Psoas muscle (tissue), 8 donors: Measurements from ENCODE around the gene SH2B3. TPM values are rescaled to one million over a fixed set of nuclear protein-coding genes. Genes with fewer than 3 reads are reported as not detected.

Experiments
- ATAC-seq, 4 donors: fragments of 200-7000 bp; cut with Tn5 transposase; one replicate each; pipeline ENCODE4 v1.9.1; 2020; ENCODE audit warnings: moderate library complexity in 3 of 4, mild to moderate bottlenecking in 2 of 4
- DNase-seq, 2 donors: peaks; one replicate each; pipeline ENCODE4 v3.0.0-alpha.2; 2020
- H3K27ac ChIP-seq: fragments of 200-600 bp; one replicate; pipeline ENCODE4 v1.8.0; 2022
- H3K27me3 ChIP-seq, 3 donors: fragments of 200-600 bp in 1 of 3; one replicate each; pipeline versions ENCODE4 v1.6.1 to v1.8.0; 2013 to 2022; ENCODE audit warnings: low read length in 2 of 3, mild to moderate bottlenecking in 2 of 3, moderate library complexity in 1 of 3; ENCODE audit not compliant: insufficient read depth in 3 of 3
- H3K36me3 ChIP-seq, 2 donors: fragments of 200-600 bp in 1 of 2; one replicate each; pipeline versions ENCODE4 v1.6.1 to v1.8.0; 2013 to 2022; ENCODE audit warnings: low read depth in 1 of 2, mild to moderate bottlenecking in 1 of 2, moderate library complexity in 1 of 2; ENCODE audit not compliant: insufficient read depth in 1 of 2
- H3K4me1 ChIP-seq: fragments of 200-600 bp; one replicate; pipeline ENCODE4 v1.8.0; 2022
- H3K4me3 ChIP-seq: fragments of 200-600 bp; one replicate; pipeline ENCODE4 v1.8.0; 2022; ENCODE audit warnings: mild to moderate bottlenecking
- H3K9me3 ChIP-seq: fragments of 200-600 bp; one replicate; pipeline ENCODE4 v1.8.0; 2022
- CTCF ChIP-seq: fragments of 200-600 bp; IDR thresholded peaks from one replicate; pipeline ENCODE4 v1.8.0; 2022; ENCODE audit warnings: antibody characterized with exemption
- WGBS, 3 donors: extraction: QIAGEN DNeasy Blood & Tissue Kit; methylation state at CpG; one replicate each; pipeline versions ENCODE4 v1.1.6 to v1.1.7; 2013; 5-methylcytosine and 5-hydroxymethylcytosine counted together
- intact Hi-C, 2 donors: fragments of 100-400 bp; cut with DNase I; formaldehyde crosslinking; loops; one replicate each; pipeline versions ENCODE4 v1.11.0 to v1.14.2; 2022
- polyA plus RNA-seq, 3 donors: library from polyadenylated mRNA; stranded (reverse); fragments of 200-250 nt; gene quantifications; one replicate each; pipeline ENCODE4 v1.2.3, GENCODE V29; 2013
- total RNA-seq, 4 donors: library from RNA; stranded (reverse); fragmentation: NEBNext Ultra II Directional in 2 of 4; extraction: Animal tissue kit (Norgen Biotek cat#: 25700) in 2 of 4; gene quantifications; one replicate each; pipeline versions ENCODE4 v1.2.1 to v1.2.4, GENCODE V29; 2021 to 2023
- donor health status: healthy with polysubstance abuse.
- donor health status: DM: no; HTN: no; CAD: no; lungs with moderate emphysema.
- donor health status: Bipolar disorder and iron deficiency.
- donor health status: healthy.
- donor health status: DM: yes; HTN: yes; CAD: no.
- donor health status: DM: no; HTN: no; CAD: no.
- donor health status: DM: no; HTN: no; CAD: no.
- donor health status: DM: yes; HTN: yes; CAD: no.

The SH2B3 gene
- total and polyA plus RNA-seq, 7 donors, result 4.4 to 25.0 (median 11.9) TPM

GRCh38 chr12:111467857-111468241 is 62.1 kb downstream of the SH2B3 start:
- Histone ChIP-seq H3K27ac (no peak overlapping the region), H3K36me3 (peaks cover 5 to 69% of the 10 kb centered on the region in 2 donors), H3K4me3 (no peak overlapping the region), H3K4me1 (no peaks in the 10 kb centered on the region), H3K9me3 (no peaks in the 10 kb centered on the region), H3K27me3 (no peaks in the 10 kb centered on the region)
- WGBS, 3 donors, result 47 to 69% (median 53%) methylated on average over 4 of the region's 4 CpGs
- ATAC-seq (no peak), DNase-seq (no peak)
- no peak for TF ChIP-seq CTCF
- intact Hi-C loops, result no loop called here

GRCh38 chr12:111469401-111469800 is 63.7 kb downstream of the SH2B3 start:
- H3K27me3 ChIP-seq, result no peaks in the 10 kb centered on the region
- WGBS, 3 donors, result 88 to 94% (median 90%) methylated on average over 2 of the region's 2 CpGs

GRCh38 chr12:111471236-111471635 is 65.5 kb downstream of the SH2B3 start:
- TF ChIP-seq CTCF, result no peak
- no peak for ATAC-seq
- Histone ChIP-seq H3K9me3 (no peaks in the 10 kb centered on the region), H3K36me3 (peaks cover 3 to 79% of the 10 kb centered on the region in 2 donors), H3K27ac (no peak overlapping the region), H3K27me3 (no peaks in the 10 kb centered on the region), H3K4me1 (no peaks in the 10 kb centered on the region), H3K4me3 (no peak overlapping the region)
- no peak for DNase-seq
- 78 to 84% (median 81%) methylated on average over 2 of the region's 2 CpGs for WGBS, 3 donors
- intact Hi-C loops, result no loop called here

More at GRCh38 chr12:111469401-111469800, 63.7 kb downstream of the SH2B3 start:
- Histone ChIP-seq H3K9me3 (no peaks in the 10 kb centered on the region), H3K36me3 (peaks cover 3 to 72% of the 10 kb centered on the region in 2 donors), H3K27ac (no peak overlapping the region), H3K4me3 (no peak overlapping the region), H3K4me1 (no peaks in the 10 kb centered on the region)
- TF ChIP-seq CTCF, result no peak
- intact Hi-C loops, result no loop called here
- DNase-seq (no peak), ATAC-seq (no peak)

- H3K4me3 ChIP-seq, result no peak overlapping the region
- H3K36me3 ChIP-seq, result peaks cover 0 to 92% of the 10 kb centered on the region in 2 donors
- H3K4me1 ChIP-seq, result peaks cover 3% of the 10 kb centered on the region
- TF ChIP-seq CTCF, result no peak
- intact Hi-C loops, result no loop called here
- H3K27ac ChIP-seq, result no peak overlapping the region
- no peaks in the 10 kb centered on the region for H3K9me3 ChIP-seq
- 88 to 98% (median 95%) methylated on average over 2 of the region's 2 CpGs for WGBS, 3 donors
- ATAC-seq, result no peak
- DNase-seq, result no peak
- no peaks in the 10 kb centered on the region for H3K27me3 ChIP-seq
Observed at GRCh38 chr12:111482462-111482861, 76.7 kb downstream of the SH2B3 start.

GRCh38 chr12:111488271-111488670 is 82.5 kb downstream of the SH2B3 start:
- intact Hi-C loops, result no loop called here
- no peak for TF ChIP-seq CTCF
- ATAC-seq (peak in 1 of 4 donors; percentile 41), DNase-seq (peak; percentile 27 to 64)
- peaks cover 0 to 85% of the 10 kb centered on the region in 2 donors for H3K36me3 ChIP-seq
- no peaks in the 10 kb centered on the region for H3K9me3 ChIP-seq
- H3K27me3 ChIP-seq, result no peaks in the 10 kb centered on the region
- H3K27ac ChIP-seq, result no peak overlapping the region
- WGBS, 3 donors, result 10 to 33% (median 27%) methylated on average over 4 of the region's 4 CpGs
- H3K4me3 ChIP-seq, result no peak overlapping the region
- H3K4me1 ChIP-seq, result peaks cover 15% of the 10 kb centered on the region
